A673 (cell line): ENCODE results near the gene NRAP.

Experiments used
- CTCF ChIP-seq: fragments of 300-800, 200-600 bp; sonication (generic); conservative IDR thresholded peaks from 2 replicates; pipeline ENCODE4 v1.5.1; 2017; ENCODE audit warnings: low read depth, mild to moderate bottlenecking, antibody characterized with exemption, low read length, moderate library complexity, mixed read lengths
- EZH2 ChIP-seq: fragments of 200-600 bp; sonication (generic); IDR thresholded peaks from 2 replicates; pipeline ENCODE4 v1.6.1; 2017; ENCODE audit warnings: borderline replicate concordance, low read depth, mild to moderate bottlenecking, mixed read lengths, antibody characterized with exemption, low read length; ENCODE audit not compliant: poor library complexity, severe bottlenecking

- no peak for TF ChIP-seq CTCF
- TF ChIP-seq EZH2 = no peak
Observed at GRCh38 chr10:113543107-113543955, 120.5 kb downstream of the NRAP start.
